ENCODE results near the gene WDR86.

Gene WDR86

DNA sequence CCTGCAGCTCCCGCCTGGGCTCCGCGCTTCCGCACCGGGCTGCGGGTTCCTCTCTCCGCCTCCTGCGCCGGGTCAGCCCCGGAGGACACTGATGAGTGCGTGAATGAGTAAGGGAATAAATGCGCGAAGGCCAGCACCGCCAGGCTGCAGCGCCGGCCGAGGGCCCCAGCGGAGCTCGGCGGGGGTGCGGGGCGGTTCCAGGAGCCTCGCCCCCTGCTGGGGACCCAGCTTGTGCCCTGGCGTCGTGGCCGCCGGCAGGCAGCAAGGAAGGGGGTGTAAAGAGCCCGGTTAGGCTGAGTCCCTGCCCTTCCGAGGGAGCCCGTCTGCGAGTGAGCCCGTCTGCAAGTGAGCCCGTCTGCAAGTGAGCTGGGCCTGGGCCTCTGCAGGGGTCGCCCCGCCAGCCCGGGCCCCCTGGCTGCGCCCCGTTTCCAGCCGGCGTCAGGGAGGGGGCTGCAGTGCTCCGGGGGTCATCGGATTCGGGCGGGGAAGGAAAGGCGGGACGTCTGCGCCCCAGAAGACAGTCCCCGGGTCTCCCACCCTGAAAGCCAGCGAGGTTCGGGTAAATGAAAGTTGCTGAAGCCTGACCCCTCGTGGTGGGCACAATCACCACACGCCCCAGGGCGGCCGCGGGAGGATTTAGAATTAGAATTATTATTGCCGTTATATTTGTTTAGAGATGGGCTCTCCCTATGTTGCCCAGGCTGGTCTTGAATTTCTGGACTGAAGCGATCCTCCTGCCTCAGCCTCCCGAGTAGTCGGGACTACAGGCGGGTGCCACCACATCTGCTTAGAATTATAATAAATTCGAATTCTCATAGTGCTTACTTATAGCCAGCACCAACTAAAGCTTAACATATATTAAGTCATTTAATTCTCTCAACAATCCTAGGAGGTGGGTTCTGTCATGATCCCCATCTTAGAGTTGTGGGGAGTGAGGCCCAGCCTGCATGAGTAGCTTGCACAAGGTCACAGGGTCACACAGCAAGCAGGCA, 38.7 kb upstream of the WDR86 start:
- DNase-seq, result peak; percentile 78 to 84 (median 79)
- Mint-ChIP-seq H3K27me3 (peaks cover 13 to 19% of the 10 kb centered on the region in 2 donors), H3K9me3 (no peaks in the 10 kb centered on the region), H3K36me3 (ENCODE audit: insufficient read depth) (peaks cover 3% of the 10 kb centered on the region), H3K27ac (peak overlapping the region in 1 of 2 donors; percentile 32), H3K4me3 (peak overlapping the region; percentile 71 to 76), H3K4me1 (ENCODE audit: low read depth in 2 of 2) (peaks cover 3 to 4% of the 10 kb centered on the region in 2 donors)
- ATAC-seq (replicated peaks), result peak; percentile 91

DNA sequence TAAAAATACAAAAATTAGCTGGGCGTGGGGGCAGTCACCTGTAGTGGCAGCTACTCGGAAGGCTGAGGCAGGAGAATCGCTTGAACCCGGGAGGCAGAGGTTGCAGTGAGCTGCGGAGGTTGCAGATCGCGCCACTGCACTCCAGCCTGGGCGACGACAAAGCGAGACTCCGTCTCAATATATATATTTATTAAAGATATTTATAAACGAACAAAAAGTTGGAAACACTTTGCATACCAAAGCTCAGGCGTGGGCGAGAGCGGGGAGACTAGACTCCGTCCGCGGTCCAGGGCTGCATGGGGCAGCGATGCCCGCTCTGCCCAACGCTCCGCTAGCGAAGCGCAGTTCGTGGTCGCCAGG, 38.0 kb upstream of the WDR86 start:
- H3K27me3 Mint-ChIP-seq, result peaks cover 13 to 19% of the 10 kb centered on the region in 2 donors
- H3K4me3 Mint-ChIP-seq, result peak overlapping the region; percentile 71 to 76
- DNase-seq (no peak), ATAC-seq (replicated peaks) (no peak)
- H3K4me1 Mint-ChIP-seq (ENCODE audit: low read depth in 2 of 2), result peaks cover 0 to 3% of the 10 kb centered on the region in 2 donors
- no peaks in the 10 kb centered on the region for H3K9me3 Mint-ChIP-seq
- H3K27ac Mint-ChIP-seq, result peak overlapping the region in 1 of 2 donors; percentile 32
- peaks cover 3% of the 10 kb centered on the region for H3K36me3 Mint-ChIP-seq (ENCODE audit: insufficient read depth)

DNA sequence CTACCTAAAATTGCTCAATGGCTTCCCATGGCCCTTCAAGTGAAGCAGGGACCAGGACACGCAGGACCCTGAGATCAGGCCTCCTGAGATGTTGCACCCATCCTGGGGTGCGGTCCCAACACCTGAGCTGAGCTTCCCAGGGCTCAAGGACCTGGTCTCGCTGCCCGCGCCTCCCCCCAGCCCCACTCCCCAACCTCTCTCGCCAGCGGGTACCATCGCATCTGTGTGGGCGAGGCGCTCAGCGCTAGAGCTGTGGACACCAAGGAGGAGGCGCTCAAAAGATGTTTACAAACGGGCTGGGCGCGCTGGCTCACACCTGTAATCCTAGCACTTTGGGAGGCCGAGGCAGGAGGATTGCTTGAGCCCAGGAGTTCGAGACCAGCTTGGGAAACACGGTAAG, 37.5 kb upstream of the WDR86 start:
- no peak for DNase-seq
- Mint-ChIP-seq H3K27me3 (peaks cover 13 to 15% of the 10 kb centered on the region in 2 donors), H3K4me1 (ENCODE audit: low read depth in 2 of 2) (peaks cover 0 to 3% of the 10 kb centered on the region in 2 donors), H3K27ac (peak overlapping the region in 1 of 2 donors; percentile 32), H3K36me3 (ENCODE audit: insufficient read depth) (peaks cover 3% of the 10 kb centered on the region), H3K9me3 (no peaks in the 10 kb centered on the region), H3K4me3 (peak overlapping the region; percentile 69 to 76)
- ATAC-seq (replicated peaks), result no peak

DNA sequence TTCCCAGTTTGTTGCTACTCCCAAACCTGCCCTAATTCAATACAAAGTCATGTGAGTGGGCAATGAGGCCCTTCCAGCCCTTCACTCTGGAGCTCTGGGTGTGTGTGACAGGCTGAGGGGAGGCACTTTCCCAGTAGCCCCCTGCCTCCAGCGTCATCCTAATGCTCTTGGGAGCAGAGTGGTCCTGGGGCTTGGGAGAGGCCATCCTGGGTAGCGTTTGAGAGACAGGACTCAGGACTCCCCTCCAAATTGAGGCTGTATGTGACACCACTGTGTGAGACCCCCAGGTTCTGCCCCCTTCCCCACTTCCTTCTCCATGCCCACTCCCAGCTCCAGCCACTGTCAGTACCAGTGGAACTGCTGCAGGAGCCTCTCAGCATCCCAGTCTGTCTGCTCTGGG, 36.6 kb upstream of the WDR86 start:
- peaks cover 3% of the 10 kb centered on the region for H3K36me3 Mint-ChIP-seq (ENCODE audit: insufficient read depth)
- peaks cover 2 to 7% of the 10 kb centered on the region in 2 donors for H3K4me1 Mint-ChIP-seq (ENCODE audit: low read depth in 2 of 2)
- ATAC-seq (replicated peaks) (no peak), DNase-seq (no peak)
- H3K4me3 Mint-ChIP-seq, result no peak overlapping the region
- peak overlapping the region in 1 of 2 donors; percentile 5 for H3K27ac Mint-ChIP-seq
- H3K9me3 Mint-ChIP-seq, result no peaks in the 10 kb centered on the region
- peaks cover 10 to 13% of the 10 kb centered on the region in 2 donors for H3K27me3 Mint-ChIP-seq

DNA sequence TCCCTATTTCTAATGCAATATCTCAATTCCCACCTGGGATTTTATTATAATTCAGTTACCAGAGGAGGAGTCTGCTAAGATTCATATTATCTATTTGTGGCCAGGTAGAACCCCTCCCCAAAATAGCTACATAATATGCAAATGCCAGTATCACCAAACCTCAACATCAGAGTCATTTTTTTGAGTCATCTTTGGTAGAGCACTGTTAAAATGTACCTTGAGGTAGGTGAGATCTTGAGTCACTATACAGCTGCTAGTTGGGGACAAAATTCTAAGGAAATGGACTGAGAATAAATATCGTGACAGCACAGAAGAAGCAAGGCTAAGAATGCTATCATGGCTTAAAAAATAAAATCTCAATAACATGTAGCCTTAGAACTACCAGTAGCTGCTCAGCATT, 34.8 kb upstream of the WDR86 start:
- Mint-ChIP-seq H3K4me3 (no peak overlapping the region), H3K27ac (no peak overlapping the region), H3K27me3 (peaks cover 5 to 9% of the 10 kb centered on the region in 2 donors), H3K4me1 (ENCODE audit: low read depth in 2 of 2) (peaks cover 10 to 18% of the 10 kb centered on the region in 2 donors), H3K36me3 (ENCODE audit: insufficient read depth) (peaks cover 3% of the 10 kb centered on the region), H3K9me3 (no peaks in the 10 kb centered on the region)
- ATAC-seq (replicated peaks), result no peak
- DNase-seq, result no peak

DNA sequence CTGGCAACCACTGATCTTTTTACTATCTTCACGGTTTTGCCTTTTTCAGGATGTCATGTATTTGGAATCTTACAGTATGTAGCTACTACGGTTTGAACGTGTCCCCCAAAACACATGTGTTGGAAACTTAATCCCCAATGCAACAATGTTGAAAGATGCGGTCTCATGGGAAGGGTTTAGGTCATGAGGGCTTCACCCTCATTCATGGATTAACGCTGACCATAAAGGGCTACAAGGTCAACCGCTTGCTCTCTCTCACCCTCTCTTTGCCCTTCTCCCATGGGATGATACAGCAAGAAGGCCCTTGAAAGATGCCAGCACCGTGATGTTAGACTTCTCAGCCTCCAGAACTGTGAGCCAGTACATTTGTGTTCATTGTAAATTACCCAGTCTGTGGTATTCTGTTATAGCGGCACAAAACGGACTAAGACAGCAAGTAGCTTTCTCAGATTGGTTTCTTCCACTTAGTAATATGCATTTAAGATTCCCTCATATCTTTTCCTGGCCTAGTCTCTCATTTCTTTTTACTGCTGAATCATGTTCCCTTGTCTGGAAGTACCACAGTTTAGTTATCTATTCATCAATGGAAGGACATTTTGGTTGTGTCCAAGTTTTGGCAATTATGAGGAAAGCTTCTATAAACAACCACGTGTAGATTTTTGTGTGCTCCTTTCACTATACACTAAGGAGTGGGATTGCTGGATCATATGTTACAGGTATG, 33.1 kb upstream of the WDR86 start:
- Mint-ChIP-seq H3K27ac (no peak overlapping the region), H3K4me1 (ENCODE audit: low read depth in 2 of 2) (peaks cover 10 to 16% of the 10 kb centered on the region in 2 donors), H3K27me3 (peaks cover 0 to 6% of the 10 kb centered on the region in 2 donors), H3K36me3 (ENCODE audit: insufficient read depth) (peaks cover under 1% of the 10 kb centered on the region), H3K4me3 (no peak overlapping the region), H3K9me3 (no peaks in the 10 kb centered on the region)
- no peak for DNase-seq
- no peak for ATAC-seq (replicated peaks)

DNA sequence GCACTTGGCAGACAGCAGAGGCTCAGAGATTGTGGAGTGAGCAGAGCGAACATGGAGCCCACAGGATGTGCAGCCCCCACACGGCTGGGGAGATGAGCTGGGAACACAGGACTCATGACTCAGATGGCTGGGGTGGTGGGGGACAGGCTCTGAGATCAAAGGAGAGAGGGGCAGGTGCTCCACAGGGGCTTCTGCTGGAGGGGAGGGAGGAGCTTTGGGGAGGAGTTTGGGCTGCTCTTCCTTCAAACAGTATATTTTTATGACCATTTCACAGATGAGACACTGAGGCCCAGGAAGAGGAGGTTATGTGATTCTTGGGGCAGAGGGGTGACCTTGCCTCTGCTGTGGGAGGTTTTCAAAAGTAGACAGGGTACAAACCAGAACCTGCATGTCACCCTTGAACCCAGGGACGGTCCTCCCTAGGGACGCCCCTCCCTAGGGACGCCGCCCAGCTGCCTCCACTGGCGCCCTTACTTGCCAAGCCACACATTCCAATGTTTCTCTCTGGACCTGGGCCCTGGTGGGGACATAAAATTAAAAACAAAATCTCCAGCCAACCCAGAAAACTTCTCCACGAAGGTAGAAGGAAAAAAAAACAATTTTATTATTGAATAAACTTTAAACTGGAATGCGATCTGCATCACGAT, 31.1 kb upstream of the WDR86 start:
- DNase-seq (no peak), ATAC-seq (replicated peaks) (no peak)
- Mint-ChIP-seq H3K27me3 (peaks cover 0 to 6% of the 10 kb centered on the region in 2 donors), H3K36me3 (ENCODE audit: insufficient read depth) (no peaks in the 10 kb centered on the region), H3K9me3 (no peaks in the 10 kb centered on the region), H3K4me1 (ENCODE audit: low read depth in 2 of 2) (peaks cover 10 to 16% of the 10 kb centered on the region in 2 donors), H3K27ac (peak overlapping the region; percentile 17 to 41), H3K4me3 (peak overlapping the region; percentile 61 to 65)

DNA sequence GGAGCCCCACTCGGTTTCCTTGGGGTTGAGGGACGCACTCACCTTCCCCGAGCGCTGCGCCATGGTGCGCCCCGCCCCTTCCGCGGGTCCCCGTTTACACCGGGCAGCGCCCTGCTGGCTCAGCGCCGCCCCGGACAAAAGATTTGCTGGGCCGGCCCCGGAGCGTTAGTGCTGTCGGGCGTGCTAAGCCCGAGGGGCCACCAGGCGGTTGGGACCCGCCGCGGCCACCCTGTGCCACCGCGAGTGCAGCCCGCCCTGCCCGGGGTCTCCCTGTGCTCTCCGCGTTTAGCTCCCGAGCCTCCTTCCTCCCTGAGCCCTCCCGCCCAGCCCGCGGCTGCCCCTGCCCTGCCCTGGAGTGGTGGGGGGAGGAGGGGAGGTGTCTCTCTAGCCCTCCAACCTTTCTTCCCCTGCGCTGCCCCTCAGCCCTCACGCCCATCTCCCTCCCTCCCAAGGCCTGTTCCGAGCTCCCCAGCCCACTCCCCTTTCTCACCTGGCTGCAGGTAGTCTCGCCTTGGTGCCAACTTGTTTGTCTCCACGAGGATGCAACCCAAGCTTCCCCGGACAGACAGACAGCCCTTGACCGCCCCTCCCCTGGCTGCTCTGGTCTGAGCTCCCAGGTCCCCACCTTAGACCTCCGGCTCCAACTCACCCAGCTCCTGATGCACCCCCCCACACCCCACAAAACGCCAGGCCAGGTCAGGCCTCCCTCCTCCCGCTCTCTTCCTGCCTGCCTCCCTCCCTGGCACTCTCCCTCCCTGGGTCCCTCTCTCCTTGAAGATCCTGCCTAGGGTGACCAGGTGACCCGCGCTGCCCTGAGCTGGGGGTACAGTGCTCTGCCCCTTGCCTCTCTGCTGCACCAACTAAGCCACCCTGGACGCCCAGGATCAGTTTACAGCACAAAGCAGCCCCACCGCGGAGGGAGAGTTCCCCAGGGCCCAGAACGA, 30.3 kb upstream of the WDR86 start, which contains the start of gene CRYGN:
Gene CRYGN, minus strand, starts transcription at position 287 of the 944 bp plus-strand sequence. Its CDS starts 224 bp downstream, at position 63.
- Mint-ChIP-seq H3K27me3 (peaks cover 0 to 6% of the 10 kb centered on the region in 2 donors), H3K9me3 (no peaks in the 10 kb centered on the region), H3K36me3 (ENCODE audit: insufficient read depth) (no peaks in the 10 kb centered on the region), H3K4me3 (peak within 1 kb of the TSS; percentile 61 to 65), H3K27ac (peak within 1 kb of the TSS in 1 of 2 donors; percentile 41), H3K4me1 (ENCODE audit: low read depth in 2 of 2) (peaks cover 10 to 16% of the 10 kb centered on the region in 2 donors)
- DNase-seq, result no peak
- peak; percentile 65 for ATAC-seq (replicated peaks)

DNA sequence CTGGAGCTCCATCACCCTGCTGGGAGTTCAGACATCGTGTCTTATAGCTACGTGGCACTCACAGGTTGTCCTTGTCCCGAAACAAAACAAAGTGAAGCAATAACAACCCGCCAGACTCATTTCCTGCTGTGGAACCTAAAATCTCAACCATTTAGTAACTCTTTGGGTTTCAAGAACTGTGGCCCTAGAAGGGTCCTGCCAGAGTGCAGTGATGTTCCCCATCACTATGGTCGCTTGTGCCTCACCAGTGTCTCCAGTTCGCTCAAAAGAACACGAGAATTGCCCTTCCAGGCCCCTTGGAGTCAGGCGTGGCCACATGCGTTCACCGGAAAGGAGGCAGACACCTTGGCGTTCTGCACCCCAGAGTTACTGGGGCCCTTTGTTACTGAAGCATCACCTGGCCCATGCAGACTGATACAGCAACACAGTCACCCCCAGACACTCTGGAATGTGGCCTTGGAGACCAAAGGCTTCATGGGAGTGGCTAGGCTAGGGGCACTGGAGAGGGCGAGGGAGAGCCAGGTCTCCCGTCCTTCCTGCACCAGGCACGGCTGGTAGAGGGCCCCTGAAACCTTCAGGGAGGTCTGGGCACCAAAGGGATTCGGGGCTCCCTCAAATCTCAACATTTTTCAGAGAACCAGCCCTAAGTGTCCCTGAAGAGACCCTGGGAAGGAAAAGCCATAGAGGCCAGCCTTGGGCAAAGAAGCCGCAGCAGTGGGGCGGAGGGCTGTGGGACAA, 29.2 kb upstream of the WDR86 start:
- peaks cover 0 to 6% of the 10 kb centered on the region in 2 donors for H3K27me3 Mint-ChIP-seq
- DNase-seq (no peak), ATAC-seq (replicated peaks) (no peak)
- no peak overlapping the region for H3K27ac Mint-ChIP-seq
- peaks cover 10 to 16% of the 10 kb centered on the region in 2 donors for H3K4me1 Mint-ChIP-seq (ENCODE audit: low read depth in 2 of 2)
- H3K4me3 Mint-ChIP-seq, result peak overlapping the region in 1 of 2 donors; percentile 65
- H3K36me3 Mint-ChIP-seq (ENCODE audit: insufficient read depth), result no peaks in the 10 kb centered on the region
- no peaks in the 10 kb centered on the region for H3K9me3 Mint-ChIP-seq

DNA sequence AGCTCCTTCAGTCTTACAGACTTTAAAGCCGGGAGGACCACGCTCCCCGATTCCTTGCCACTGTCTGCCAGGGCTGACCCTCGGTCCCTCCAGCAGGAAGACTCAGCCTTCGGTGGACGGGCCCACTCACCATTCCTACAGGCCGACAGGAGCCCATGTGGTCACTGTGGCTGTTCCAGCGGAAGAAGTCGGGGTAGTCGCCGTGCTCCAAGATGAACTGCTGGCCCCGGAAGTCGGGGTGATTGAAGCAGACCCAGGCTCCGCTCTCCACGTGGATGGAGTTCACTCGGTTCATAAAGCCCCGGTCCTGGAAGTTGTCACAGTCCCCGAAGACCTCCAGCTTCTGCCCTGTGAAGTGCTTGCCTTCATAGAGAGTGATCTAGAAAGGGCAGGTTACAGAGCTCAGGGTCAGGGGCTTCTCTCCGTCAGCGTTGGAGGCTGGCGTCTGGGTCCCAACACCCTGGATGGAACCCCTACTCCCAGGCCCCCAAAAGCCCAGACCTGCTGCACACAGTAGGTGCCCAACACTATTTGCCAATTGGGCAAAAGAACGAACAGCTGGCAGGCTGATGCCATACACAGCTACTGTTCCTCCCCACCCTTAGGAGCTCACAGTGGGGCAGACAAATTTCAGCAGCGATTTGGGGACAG, 28.2 kb upstream of the WDR86 start:
- ATAC-seq (replicated peaks) (no peak), DNase-seq (no peak)
- H3K9me3 Mint-ChIP-seq, result no peaks in the 10 kb centered on the region
- peaks cover 17 to 19% of the 10 kb centered on the region in 2 donors for H3K4me1 Mint-ChIP-seq (ENCODE audit: low read depth in 2 of 2)
- no peak overlapping the region for H3K4me3 Mint-ChIP-seq
- H3K36me3 Mint-ChIP-seq (ENCODE audit: insufficient read depth), result peaks cover 4% of the 10 kb centered on the region
- H3K27me3 Mint-ChIP-seq, result peaks cover 0 to 6% of the 10 kb centered on the region in 2 donors
- no peak overlapping the region for H3K27ac Mint-ChIP-seq

DNA sequence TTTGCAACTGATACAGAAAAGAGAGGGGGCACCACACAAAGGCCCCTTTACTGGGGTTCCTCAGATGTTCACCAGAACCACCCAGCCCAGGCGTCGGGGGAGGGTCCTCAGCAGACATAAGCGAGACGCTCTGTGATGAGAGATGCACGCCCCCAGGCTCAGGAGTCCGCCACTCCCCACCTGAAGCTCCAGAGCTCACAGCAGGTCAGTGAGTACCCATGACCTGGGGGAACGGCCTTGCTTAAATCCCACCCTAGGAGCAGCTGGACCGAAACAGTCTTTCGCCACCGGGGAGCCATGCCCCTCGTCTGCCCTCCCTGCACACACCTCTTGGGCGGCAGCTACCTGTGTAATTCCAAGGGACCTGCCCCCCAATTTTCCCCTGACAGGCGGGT, 27.3 kb upstream of the WDR86 start:
- Mint-ChIP-seq H3K4me1 (ENCODE audit: low read depth in 2 of 2) (peaks cover 21 to 24% of the 10 kb centered on the region in 2 donors), H3K9me3 (no peaks in the 10 kb centered on the region), H3K27me3 (peaks cover 0 to 6% of the 10 kb centered on the region in 2 donors), H3K36me3 (ENCODE audit: insufficient read depth) (peaks cover 7% of the 10 kb centered on the region), H3K4me3 (no peak overlapping the region), H3K27ac (no peak overlapping the region)
- no peak for ATAC-seq (replicated peaks)
- DNase-seq, result no peak

All from effector memory CD8-positive, alpha-beta T cell (primary cell).